Ovary (tissue), 3 donors: ENCODE results near the gene RAB8B.

ENCODE experiments used
- EP300 ChIP-seq: sonication (generic); formaldehyde crosslinking; IDR thresholded peaks from one replicate; pipeline ENCODE4 v1.6.1; 2017; ENCODE audit warnings: antibody characterized with exemption
- POLR2A ChIP-seq: fragments of 450-650 bp; IDR thresholded peaks from one replicate; pipeline ENCODE4 v1.6.1; 2017; ENCODE audit warnings: antibody characterized with exemption, mild to moderate bottlenecking, moderate library complexity
- TF ChIP-seq, protein P1 (sequence below), 3 donors: fragments of 450-650 bp in 2 of 3; fragments of 200-600 bp in 1 of 3; IDR thresholded peaks; one replicate each; pipeline versions ENCODE4 v1.5.1 to v1.8.0; 2016 to 2022; ENCODE audit warnings: antibody characterized with exemption in 3 of 3, mild to moderate bottlenecking in 1 of 3
- donor health status: DM: no; HTN: no; CAD: no.

DNA sequence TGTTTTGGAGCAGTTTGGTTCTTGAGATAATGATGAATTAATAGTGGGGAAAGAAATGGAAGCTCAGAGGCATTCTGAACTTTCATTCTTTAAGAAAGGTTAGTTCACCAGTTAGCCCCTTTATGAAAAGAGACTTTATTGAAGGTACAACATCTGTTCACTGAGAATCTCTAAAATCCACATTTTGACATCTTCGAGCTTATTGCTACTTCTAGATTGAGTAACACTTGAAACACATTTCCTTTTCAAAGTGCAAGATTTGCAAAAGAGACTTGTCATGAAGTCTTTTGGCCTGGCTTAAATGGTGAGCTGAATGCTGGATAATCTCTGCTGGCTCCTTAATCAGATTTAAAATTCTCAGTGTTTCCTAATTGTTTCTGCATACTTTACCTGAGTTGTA lies 42.3 kb downstream of the RAB8B start:
- TF ChIP-seq, protein P1, sequence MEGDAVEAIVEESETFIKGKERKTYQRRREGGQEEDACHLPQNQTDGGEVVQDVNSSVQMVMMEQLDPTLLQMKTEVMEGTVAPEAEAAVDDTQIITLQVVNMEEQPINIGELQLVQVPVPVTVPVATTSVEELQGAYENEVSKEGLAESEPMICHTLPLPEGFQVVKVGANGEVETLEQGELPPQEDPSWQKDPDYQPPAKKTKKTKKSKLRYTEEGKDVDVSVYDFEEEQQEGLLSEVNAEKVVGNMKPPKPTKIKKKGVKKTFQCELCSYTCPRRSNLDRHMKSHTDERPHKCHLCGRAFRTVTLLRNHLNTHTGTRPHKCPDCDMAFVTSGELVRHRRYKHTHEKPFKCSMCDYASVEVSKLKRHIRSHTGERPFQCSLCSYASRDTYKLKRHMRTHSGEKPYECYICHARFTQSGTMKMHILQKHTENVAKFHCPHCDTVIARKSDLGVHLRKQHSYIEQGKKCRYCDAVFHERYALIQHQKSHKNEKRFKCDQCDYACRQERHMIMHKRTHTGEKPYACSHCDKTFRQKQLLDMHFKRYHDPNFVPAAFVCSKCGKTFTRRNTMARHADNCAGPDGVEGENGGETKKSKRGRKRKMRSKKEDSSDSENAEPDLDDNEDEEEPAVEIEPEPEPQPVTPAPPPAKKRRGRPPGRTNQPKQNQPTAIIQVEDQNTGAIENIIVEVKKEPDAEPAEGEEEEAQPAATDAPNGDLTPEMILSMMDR (IDR thresholded peaks at IDR 0.05): no peak
- TF ChIP-seq POLR2A (no peak), EP300 (no peak)
